ENCODE results near the gene TMEM185B.
"Not testable (repeated sequence)": the region's sequence is repeated elsewhere in the genome, so short reads cannot be mapped to it uniquely, and the experiment has no call there.

TMEM185B gene

GRCh38 chr2:120251078-120251477 is 27.9 kb upstream of the TMEM185B start:
- DNase-seq, result no peak

GRCh38 chr2:120250640-120251039 is 27.4 kb upstream of the TMEM185B start:
- DNase-seq, result no peak

DNA sequence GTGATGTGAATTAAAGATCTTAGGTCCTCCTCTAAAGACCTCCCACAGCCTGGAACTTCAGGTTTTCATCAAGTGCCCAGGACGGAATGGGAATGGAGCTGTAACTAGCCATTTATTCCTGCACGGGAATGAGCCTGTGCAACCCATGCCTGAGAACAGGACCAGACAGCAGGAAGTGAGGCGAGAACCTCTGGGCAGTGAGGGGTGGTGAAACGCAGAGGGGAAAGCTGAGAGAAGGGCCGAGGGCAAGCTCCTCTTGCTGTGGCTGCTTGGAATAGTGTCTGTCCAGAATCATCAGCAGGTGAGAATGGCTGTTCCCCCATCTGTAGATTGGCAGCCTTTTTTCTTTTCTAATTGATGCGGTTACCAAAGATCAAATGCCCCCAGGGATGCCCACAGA is 24.7 kb upstream of the TMEM185B start:
- no peak for DNase-seq

- DNase-seq, result no peak
These were observed 23.5 kb upstream of the TMEM185B start for GRCh38 chr2:120246546-120247300.

DNA sequence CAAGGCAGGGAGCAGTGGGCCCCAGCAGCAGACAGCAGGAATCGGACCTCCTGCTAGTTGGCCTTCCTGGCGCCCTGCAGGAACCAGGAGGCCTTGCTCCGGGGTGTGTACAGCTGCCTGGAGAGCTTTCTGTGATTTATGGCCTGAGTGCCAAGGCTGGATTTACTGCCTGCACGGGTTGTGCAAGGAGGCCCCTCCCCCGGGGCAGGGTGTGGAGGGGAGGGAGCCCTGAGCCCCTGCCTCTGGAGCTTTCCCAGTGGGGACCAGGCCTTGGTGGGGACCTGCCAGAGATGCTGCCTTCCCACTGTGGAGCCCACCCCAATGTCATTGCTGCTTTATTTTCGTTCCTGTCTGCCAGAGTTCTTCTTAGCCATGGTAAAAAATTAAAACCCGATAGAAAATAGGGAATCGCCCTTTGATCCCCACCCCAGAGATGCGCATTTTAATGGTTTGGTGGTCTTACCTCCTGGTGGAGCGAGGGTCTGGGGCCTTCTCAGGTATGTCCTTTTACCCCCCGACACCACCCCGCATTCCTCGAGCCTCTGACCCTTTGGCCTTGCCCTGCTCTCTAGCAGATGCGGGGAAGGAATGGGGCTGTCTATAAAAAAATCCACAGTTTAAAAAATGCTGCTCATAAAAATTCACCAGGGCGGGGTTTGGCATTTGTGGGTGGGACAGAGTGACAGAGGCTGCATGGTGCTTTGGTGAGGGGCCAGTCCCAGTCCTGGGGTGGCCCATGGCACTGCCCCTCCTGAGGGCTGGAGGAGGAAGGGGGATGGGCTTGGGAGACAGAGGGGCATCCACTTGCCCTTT is 22.5 kb upstream of the TMEM185B start:
- no peak for DNase-seq

DNA sequence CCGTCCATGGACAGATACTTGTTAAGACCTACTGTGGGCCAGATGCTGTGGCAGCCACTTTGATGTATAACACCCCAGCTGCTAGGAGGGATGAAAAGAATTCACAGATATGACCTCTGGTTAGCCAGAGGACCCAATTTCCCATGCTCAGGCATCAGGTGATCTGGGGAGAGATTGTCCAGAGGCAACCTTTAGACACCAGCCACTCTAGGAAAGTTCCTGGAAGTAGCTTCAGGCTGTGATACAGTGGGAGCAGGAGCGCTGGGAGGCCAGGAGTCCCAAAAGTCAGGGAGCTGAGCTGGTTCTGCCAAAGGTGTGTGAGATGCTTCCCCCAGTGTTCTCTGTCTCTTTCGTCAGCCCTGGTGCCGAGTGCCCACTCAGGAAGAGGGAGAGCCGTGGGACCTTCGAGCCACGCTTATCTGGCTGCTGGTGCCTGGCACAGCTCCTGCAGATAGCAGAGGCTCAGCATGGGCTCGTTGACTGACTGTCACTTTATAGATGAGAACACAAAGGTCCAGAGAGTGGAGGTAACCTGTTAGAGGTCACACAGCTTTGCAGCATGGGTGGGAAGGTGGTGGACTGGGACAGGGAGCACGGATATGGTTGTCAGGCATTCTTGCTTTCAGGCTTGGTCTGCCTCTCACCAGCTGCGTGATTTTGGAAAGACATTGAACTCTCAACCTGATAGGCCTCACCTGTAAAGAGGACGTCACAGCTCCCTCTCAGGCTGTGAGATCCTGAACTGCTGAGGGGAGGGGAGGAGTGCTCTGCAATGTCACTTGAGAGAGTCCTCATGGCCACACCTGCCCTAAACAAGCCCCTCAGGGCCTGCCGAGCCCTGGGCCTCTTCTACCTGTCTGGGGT is 21.7 kb upstream of the TMEM185B start:
- DNase-seq, result no peak

DNA sequence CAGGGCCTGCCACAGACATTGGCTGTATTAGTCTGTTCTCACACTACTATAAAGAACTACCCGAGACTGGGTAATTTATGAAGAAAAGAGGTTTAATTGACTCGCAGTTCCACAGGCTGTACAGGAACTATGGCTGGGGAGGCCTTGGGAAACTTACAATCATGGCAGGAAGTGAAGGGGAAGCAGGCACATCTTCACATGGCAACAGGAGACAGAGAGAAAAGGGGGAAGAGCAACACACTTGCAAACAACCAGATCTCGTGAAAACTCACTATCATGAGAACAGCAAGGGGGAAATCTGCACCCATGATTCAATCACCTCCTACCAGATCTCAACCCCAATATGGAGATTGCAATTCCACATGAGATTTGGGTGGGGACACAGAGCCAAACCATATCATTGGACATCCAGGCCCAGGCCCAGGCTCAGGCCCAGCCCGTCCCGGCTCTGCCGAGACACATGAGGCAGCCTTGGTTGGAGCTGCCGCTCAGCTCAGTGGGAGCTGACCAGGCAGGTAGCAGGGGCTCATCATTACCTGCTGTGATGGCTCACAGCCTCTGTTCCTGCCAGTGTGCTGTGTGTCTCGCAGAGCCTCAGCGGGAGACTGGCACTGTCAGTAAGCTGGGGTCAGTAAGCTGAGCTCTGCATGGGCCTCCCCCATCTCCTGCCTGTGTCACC is 20.8 kb upstream of the TMEM185B start:
- no peak for DNase-seq

GRCh38 chr2:120243211-120243610 is 20.0 kb upstream of the TMEM185B start:
- no peak for DNase-seq

DNA sequence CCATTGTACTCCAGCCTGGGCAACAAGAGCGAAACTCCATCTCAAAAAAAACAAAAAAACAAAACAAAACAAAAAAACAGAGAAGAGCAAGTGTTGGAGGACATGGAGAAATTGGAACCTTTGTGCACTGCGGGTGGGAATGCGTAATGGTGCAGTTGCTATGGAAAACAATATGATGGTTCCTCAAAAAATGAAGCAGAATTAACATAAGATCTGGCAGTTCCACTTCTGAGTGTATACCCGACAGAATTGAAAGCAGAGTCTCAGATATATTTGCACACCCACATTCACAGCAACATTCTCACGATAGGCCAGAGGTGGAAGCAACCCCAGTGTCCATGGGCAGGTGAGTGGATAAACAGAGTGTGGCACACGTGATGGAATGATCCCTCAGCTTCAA is 18.5 kb upstream of the TMEM185B start:
- DNase-seq, result no peak

- no peak for DNase-seq
These were observed 17.8 kb upstream of the TMEM185B start for GRCh38 chr2:120240901-120241429.

DNA sequence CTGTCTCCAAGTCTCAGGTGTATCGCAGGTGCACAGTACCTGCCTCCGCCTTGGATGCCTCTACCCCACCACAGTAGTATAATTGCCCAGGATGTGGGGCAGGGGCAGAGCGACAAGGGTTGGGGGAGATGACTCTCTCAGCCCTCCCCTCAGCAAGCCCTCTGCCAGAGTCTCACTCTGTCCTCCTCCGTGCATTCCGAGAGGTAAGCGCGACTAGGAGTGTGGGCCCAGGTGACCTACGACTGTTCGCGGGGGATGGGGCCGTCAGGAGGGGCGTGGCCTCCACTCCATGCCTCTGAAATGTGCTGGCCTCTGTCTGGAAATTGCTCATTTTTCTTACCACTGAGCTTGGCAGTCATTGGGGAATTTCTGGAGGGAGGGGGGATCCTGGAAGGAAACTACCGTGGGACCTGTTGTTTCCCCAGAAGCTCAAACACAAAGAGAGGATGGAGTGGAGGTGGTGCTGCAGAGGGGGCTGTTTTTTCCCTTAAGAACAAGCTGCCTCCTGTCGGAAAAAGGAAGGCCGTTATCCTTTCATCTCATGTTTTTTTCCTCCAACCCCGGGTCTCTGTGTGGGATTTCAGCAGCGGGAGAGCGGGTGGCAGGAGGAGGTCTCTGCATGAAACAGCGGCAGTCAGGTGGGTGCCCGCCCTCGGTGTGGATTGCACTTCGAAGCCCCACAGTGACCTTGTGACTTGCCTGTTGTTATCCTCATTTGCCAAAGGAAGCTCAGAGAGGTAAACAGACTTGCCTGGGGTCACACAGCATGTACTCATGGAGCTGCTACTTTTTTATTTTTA is 16.5 kb upstream of the TMEM185B start:
- DNase-seq, result peak; percentile 33

GRCh38 chr2:120238728-120239487 is 15.7 kb upstream of the TMEM185B start:
- DNase-seq, result no peak

GRCh38 chr2:120237491-120237902 is 14.3 kb upstream of the TMEM185B start:
- DNase-seq, result no peak

DNA sequence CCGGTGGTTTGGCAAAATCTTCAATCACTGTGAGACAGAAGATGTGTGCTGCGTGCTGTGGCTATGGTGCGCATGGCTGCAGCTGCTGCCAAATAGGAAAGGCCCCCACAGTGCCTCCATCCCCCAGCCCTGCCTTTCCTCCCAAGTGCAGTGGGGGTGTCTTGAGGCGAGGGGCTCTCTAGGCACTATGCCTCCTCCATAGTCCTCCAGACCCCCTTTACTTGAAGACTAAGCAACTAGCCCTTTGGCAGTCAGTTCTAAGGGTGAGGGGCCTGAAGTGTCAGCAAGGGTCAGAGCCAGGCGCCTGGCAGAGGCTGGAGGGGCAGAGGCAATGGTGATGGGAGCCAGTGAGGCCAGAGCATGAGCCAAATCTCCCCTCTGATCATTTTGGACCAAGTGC is 13.6 kb upstream of the TMEM185B start:
- DNase-seq, result no peak

DNA sequence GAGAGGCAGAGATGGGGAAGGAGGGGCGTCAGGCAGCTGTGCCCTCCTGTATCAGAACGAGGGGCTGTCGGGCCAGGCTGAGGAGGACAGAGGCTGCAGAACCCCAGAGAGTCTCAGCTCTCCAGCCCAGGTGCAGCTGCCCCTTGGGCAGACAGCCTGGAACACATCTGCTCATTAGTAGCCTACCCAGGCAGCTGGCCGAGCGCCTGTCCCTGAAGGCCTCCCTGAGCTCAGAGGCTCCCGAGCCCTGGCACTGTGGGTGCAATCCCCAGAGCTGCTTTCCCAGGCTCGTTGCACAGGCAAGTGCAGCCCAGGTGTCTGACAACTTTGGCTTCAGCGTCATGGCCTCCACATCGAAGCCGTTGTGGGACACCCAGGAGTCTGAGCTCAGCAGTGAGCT is 13.1 kb upstream of the TMEM185B start:
- DNase-seq, result no peak

DNA sequence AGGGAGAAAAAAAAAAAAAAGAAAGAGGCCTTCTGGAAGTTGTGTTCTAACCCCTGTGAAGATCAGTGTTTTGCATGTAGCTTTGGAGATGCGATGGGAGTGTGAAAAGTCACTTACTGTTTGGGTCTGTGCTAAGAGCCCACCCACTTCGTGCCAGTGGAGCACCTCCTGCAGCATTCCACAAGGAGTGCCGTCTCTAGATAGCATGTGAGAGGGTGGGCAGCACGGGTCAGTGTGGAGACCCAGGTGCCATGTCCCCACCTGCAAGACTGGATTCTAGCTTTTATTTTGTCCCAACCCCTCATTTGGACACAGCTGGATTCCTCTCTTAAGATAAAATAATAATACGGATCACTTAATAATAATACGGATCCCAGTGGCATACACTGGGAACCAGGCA is 12.5 kb upstream of the TMEM185B start:
- no peak for DNase-seq

DNA sequence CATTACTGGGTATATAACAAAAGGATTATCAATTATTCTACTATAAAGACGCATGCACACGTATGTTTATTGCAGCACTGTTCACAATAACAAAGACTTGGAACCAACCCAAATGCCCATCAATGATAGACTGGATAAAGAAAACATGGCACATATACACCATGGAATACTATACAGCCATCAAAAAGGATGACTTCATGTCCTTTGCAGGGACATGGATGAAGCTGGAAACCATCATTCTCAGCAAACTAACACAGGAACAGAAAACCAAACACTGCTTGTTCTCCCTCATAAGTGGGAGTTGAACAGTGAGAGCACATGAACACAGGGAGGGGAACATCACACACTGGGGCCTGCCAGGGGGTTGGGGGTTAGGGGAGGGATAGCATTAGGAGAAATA is 12.0 kb upstream of the TMEM185B start:
- not testable (repeated sequence) for DNase-seq

- DNase-seq, result no peak
These were observed 10.1 kb upstream of the TMEM185B start for GRCh38 chr2:120233292-120233691.

GRCh38 chr2:120231974-120232635 is 8.9 kb upstream of the TMEM185B start:
- DNase-seq, result peak; percentile 80

GRCh38 chr2:120231564-120231973 is 8.4 kb upstream of the TMEM185B start:
- DNase-seq, result peak; percentile 67

Measured in activated CD4-positive, alpha-beta T cell treated with anti-CD3 and anti-CD28 coated beads for 48 hours (primary cell).